HG03025 (cell line): ENCODE results near the gene NEU4.

Experiments
- ATAC-seq: cut with Tn5 transposase; IDR thresholded peaks from one replicate; pipeline ENCODE4 v1.9.1; 2021; ENCODE audit warnings: mild to moderate bottlenecking, moderate library complexity; ENCODE audit not compliant: unreplicated experiment, low FRiP score

The NEU4 gene

GRCh38 chr2:241860184-241861078 lies 51.4 kb downstream of the NEU4 start:
- ATAC-seq: no peak

GRCh38 chr2:241861264-241861663 lies 52.3 kb downstream of the NEU4 start:
- no peak for ATAC-seq

GRCh38 chr2:241862093-241862492 lies 53.1 kb downstream of the NEU4 start:
- ATAC-seq: no peak

GRCh38 chr2:241862775-241863535 lies 54.0 kb downstream of the NEU4 start:
- ATAC-seq: no peak

DNA sequence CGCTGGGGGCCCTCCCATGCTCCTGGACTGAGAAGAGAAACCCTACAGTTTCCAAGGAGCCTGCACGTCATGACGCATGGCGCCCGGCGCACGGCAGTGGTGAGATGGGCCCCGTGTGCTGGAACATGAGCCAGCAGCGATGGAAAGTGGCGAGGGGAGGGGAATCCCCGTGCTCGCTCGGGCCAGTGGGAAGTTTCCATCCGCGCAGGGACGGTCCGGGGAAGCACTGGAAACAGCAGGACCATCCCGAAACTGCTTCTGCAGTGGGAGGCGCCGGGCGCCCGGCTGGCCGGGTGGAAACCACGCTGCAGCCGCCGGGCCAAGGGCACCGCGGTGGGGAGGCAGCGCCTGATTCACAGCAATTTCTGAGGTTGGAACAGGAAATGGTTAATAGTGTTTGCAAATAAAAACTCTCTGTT lies 54.6 kb downstream of the NEU4 start:
- no peak for ATAC-seq

- no peak for ATAC-seq
Observed at GRCh38 chr2:241864168-241864849, 55.3 kb downstream of the NEU4 start.

DNA sequence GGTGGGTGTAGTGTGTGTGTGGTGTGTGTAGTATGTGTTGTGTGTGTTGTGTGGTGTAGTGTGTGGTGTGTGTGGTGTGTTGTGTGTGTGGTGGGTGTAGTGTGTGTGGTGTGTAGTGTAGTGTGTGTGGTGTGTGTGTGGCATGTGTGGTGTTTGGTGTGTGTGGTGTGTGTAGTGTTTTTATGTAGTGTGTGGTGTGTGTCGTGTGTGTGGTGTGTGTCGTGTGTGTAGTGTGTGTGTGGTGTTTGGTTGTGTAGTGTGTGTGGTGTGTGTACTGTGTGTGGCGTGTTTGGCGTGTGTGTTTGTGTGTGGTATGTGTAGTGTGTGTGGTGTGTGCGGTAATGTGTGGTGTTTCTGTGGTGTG lies 55.8 kb downstream of the NEU4 start:
- no peak for ATAC-seq

DNA sequence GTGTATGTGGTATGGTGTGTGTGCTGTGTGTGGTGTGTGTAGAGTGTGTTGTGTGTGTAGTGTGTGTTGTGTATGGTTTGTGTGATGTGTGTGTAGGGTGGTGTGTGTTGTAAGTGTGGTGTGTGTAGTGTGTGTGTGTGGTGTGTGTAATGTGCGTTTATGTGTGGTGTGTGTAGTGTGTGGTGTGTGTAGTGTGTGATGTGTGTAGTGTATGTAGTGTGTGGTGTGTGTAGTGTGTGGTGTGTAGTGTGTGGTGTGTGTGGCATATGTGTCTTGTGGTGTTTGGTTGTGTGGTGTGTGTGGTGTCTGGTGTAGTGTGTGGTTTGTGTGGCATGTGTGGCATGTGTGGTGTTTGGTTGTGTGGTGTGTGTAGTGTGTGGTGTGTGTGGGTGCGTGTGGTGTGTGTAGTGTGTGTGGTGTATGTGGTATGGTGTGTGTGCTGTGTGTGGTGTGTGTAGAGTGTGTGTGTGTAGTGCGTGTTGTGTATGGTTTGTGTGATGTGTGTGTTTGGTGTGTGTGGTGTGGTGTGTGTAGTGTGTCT lies 56.5 kb downstream of the NEU4 start:
- no peak for ATAC-seq

DNA sequence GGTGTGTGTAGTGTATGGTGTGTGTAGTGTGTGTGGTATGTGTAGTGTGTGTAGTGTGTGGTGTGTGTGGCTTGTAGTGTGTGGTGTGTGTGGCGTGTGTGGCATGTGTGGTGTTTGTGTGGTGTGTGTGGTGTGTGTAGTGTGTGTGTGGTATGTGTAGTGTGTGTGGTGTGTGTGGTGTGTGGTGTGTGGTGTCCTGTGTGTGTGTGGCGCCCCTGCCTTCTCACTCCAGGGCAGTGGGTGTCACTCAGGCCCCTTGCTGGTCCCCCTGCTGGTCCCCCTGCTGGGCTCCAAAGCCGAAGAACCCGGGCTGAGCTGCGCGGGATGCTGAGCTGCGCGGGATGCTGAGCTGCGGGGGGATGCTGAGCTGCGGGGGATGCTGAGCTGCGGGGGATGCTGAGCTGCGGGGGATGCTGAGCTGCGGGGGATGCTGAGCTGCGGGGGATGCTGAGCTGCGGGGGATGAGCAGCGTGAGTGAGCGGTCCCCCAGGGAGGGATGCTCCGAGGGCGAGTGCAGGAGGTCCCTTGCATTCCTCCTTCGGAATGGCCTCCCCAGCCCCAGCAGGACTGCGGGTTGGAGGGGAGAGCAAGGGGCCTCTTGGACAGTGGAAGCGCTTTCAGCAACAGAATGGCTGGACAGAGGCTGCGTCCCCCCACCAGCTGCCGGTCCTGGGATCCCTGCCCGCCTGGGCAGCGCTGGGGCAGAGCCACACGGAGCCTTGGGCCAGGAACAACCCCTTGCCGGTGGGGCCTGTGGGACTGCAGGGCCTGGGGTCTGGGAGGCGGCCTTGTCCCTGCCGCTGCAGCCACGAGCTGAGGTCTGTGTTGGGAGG lies 57.2 kb downstream of the NEU4 start:
- no peak for ATAC-seq
